GM23248 (cell line): Measurements from ENCODE around the gene RFNG.

Source experiments
- EZH2 ChIP-seq: fragments of 200-600 bp; sonication (generic); IDR thresholded peaks from 2 replicates; pipeline ENCODE4 v1.6.1; 2018; ENCODE audit warnings: antibody characterized with exemption, mild to moderate bottlenecking; ENCODE audit not compliant: insufficient read depth, poor library complexity, severe bottlenecking
- EZH2phosphoT487 ChIP-seq: fragments of 200-600 bp; sonication (generic); IDR thresholded peaks from 2 replicates; pipeline ENCODE4 v1.6.1; 2018; ENCODE audit warnings: antibody characterized with exemption, moderate library complexity, mild to moderate bottlenecking, low read depth; ENCODE audit not compliant: insufficient read depth

DNA sequence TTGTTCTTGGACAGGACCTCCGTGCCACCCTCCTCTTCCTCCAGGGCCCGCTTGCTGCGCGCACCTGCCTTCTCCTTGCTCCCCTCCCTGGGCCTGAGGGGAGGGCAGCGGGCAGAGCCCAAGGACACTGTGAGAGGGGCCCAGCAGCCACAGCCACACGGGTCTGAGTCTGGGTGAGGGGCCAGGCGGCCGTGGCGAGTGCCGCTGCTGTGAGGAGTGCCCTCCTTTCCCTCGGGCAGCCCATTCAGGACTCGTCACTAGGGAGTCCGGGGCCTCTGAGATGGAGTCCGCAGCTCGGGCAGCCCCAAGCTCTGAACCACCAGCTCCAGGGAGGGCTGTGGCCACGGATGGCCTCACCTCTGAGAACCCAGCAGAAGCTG, 8.4 kb upstream of the RFNG start:
- TF ChIP-seq EZH2phosphoT487 (no peak), EZH2 (no peak)
